NB4 (cell line): ENCODE measurements around the gene OVOL2.

ENCODE experiments used
- MAX ChIP-seq: IDR thresholded peaks from 2 replicates; pipeline ENCODE4 v1.6.1; 2011; ENCODE audit warnings: low read depth, low read length
- MYC ChIP-seq: IDR thresholded peaks from 2 replicates; pipeline ENCODE4 v1.6.1; 2011; ENCODE audit warnings: low read depth, low read length
- POLR2A ChIP-seq: IDR thresholded peaks from 2 replicates; pipeline ENCODE4 v1.6.1; 2011; ENCODE audit warnings: mild to moderate bottlenecking; ENCODE audit not compliant: insufficient read length; ENCODE audit errors: extremely low read depth
- TF ChIP-seq, protein P1 (sequence below): IDR thresholded peaks from one replicate; pipeline ENCODE4 v1.5.1; 2012; ENCODE audit warnings: low read depth, low read length

- TF ChIP-seq POLR2A: no peak
- TF ChIP-seq, protein P1, sequence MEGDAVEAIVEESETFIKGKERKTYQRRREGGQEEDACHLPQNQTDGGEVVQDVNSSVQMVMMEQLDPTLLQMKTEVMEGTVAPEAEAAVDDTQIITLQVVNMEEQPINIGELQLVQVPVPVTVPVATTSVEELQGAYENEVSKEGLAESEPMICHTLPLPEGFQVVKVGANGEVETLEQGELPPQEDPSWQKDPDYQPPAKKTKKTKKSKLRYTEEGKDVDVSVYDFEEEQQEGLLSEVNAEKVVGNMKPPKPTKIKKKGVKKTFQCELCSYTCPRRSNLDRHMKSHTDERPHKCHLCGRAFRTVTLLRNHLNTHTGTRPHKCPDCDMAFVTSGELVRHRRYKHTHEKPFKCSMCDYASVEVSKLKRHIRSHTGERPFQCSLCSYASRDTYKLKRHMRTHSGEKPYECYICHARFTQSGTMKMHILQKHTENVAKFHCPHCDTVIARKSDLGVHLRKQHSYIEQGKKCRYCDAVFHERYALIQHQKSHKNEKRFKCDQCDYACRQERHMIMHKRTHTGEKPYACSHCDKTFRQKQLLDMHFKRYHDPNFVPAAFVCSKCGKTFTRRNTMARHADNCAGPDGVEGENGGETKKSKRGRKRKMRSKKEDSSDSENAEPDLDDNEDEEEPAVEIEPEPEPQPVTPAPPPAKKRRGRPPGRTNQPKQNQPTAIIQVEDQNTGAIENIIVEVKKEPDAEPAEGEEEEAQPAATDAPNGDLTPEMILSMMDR: no peak
- no peak for TF ChIP-seq MAX
- TF ChIP-seq MYC: no peak
These were observed 23.7 kb downstream of the OVOL2 start for GRCh38 chr20:18034039-18034438.
